Inferior parietal cortex (tissue), 1 donor: ENCODE results near the gene RET.

Source experiments
- DNase-seq: peaks from one replicate; pipeline ENCODE4 v3.0.0-alpha.2; 2016; ENCODE audit errors: extremely low spot score

The RET gene

GRCh38 chr10:43044961-43045621, 31.8 kb upstream of the RET start:
- DNase-seq: no peak

- no peak for DNase-seq
These were observed 31.1 kb upstream of the RET start for GRCh38 chr10:43045631-43046287.

GRCh38 chr10:43046288-43046991, 30.4 kb upstream of the RET start:
- DNase-seq: no peak

GRCh38 chr10:43047288-43047970, 29.4 kb upstream of the RET start:
- no peak for DNase-seq

GRCh38 chr10:43048301-43049051, 28.4 kb upstream of the RET start:
- DNase-seq: no peak

GRCh38 chr10:43049081-43049551, 27.8 kb upstream of the RET start:
- DNase-seq: no peak

- no peak for DNase-seq
These were observed 26.9 kb upstream of the RET start for GRCh38 chr10:43050011-43050410.

GRCh38 chr10:43053825-43054224, 23.0 kb upstream of the RET start:
- no peak for DNase-seq

GRCh38 chr10:43054593-43054992, 22.3 kb upstream of the RET start:
- DNase-seq: no peak

- DNase-seq: no peak
These were observed 21.7 kb upstream of the RET start for GRCh38 chr10:43055217-43055616.

GRCh38 chr10:43055991-43056567, 20.8 kb upstream of the RET start:
- no peak for DNase-seq

GRCh38 chr10:43056568-43057011, 20.3 kb upstream of the RET start:
- DNase-seq: no peak

GRCh38 chr10:43057231-43057711, 19.6 kb upstream of the RET start:
- no peak for DNase-seq

- no peak for DNase-seq
These were observed 19.0 kb upstream of the RET start for GRCh38 chr10:43057831-43058340.

GRCh38 chr10:43058716-43059335, 18.0 kb upstream of the RET start:
- no peak for DNase-seq

- no peak for DNase-seq
These were observed 17.5 kb upstream of the RET start for GRCh38 chr10:43059336-43059720.

- no peak for DNase-seq
These were observed 17.0 kb upstream of the RET start for GRCh38 chr10:43059828-43060227.

- no peak for DNase-seq
These were observed 16.6 kb upstream of the RET start for GRCh38 chr10:43060291-43060690.

- DNase-seq: no peak
These were observed 15.5 kb upstream of the RET start for GRCh38 chr10:43061331-43061730.

- no peak for DNase-seq
These were observed 15.1 kb upstream of the RET start for GRCh38 chr10:43061760-43062159.
